ENCODE results near the gene TSPAN19. TPM values are rescaled to one million over a fixed set of nuclear protein-coding genes. Genes with fewer than 3 reads are reported as not detected.

TSPAN19 gene
- total RNA-seq (2021) (not detected in 2 replicates), Bru-seq, nascent RNA (percentile 18 among the genes with signal in this experiment), BruChase-seq, experiment 1, labeled RNA remaining after a 2-hour chase (percentile 11 among the genes with signal in this experiment), BruChase-seq, experiment 2, labeled RNA remaining after a 6-hour chase (percentile 16 among the genes with signal in this experiment)
- long read RNA-seq = 0 reads

- Histone ChIP-seq H3K27me3 (ENCODE audit: insufficient read depth, low read depth) (no peaks in the 10 kb centered on the region), H3K36me3 (ENCODE audit: low read depth) (no peaks in the 10 kb centered on the region), H3K4me1 (replicated peaks; ENCODE audit: insufficient read depth) (no peaks in the 10 kb centered on the region; the same call in 1 of the 2 replicates), H2AFZ (peak within 1 kb of the TSS; percentile 88), H3K27ac (no peak within 1 kb of the TSS), H3K79me2 (ENCODE audit: low read depth) (no peaks in the 10 kb centered on the region), H3K4me3 (peak within 1 kb of the TSS; percentile 60), H3K9me2 (ENCODE audit: insufficient read depth) (no peaks in the 10 kb centered on the region), H3K4me2 (peak within 1 kb of the TSS; percentile 85), H3K9me3 (ENCODE audit: insufficient read depth, low read depth) (no peaks in the 10 kb centered on the region), H4K20me1 (ENCODE audit: insufficient read depth) (no peaks in the 10 kb centered on the region), H3F3A (ENCODE audit: insufficient read depth, low read depth) (no peaks in the 10 kb centered on the region)
- POLR2A ChIA-PET (ENCODE audit: unreplicated experiment) = no interaction called here
- intact Hi-C loops (cut with micrococcal nuclease; ENCODE audit: unreplicated experiment) = no loop called here
- no TSS peak for BruUV-seq (replicated peaks)
- TF ChIP-seq CTCF (conservative IDR thresholded peaks at IDR 0.05) = no peak
- no peak for TF ChIP-seq EZH2 (IDR thresholded peaks at IDR 0.05; ENCODE audit: low read depth)
- DNase-seq = peak; percentile 68 to 69
- CTCF ChIA-PET = no interaction called here
Measured at GRCh38 chr12:85036234-85036707, at the start of gene TSPAN19, which contains the start of gene LRRIQ1. TSS of gene TSPAN19 (minus strand) at chr12:85036277. CDS start at chr12:85029946, 6,331 bp downstream. TSS of gene LRRIQ1 (plus strand) at chr12:85036351. CDS start at chr12:85038177, 1,826 bp downstream.

GRCh38 chr12:85085066-85085465 is 49.0 kb upstream of the TSPAN19 start:
- Histone ChIP-seq H3K27ac (no peak overlapping the region), H3K4me1 (replicated peaks; ENCODE audit: insufficient read depth) (no peaks in the 10 kb centered on the region), H3K36me3 (ENCODE audit: low read depth) (no peaks in the 10 kb centered on the region), H3F3A (ENCODE audit: insufficient read depth, low read depth) (no peaks in the 10 kb centered on the region), H3K9me2 (ENCODE audit: insufficient read depth) (no peaks in the 10 kb centered on the region; the same call in 1 of the 2 replicates), H3K4me3 (no peak overlapping the region), H3K27me3 (ENCODE audit: insufficient read depth, low read depth) (no peaks in the 10 kb centered on the region), H3K79me2 (ENCODE audit: low read depth) (no peaks in the 10 kb centered on the region), H2AFZ (peak overlapping the region; percentile 33; the same call in 1 of the 2 replicates), H4K20me1 (ENCODE audit: insufficient read depth) (no peaks in the 10 kb centered on the region), H3K9me3 (ENCODE audit: insufficient read depth, low read depth) (no peaks in the 10 kb centered on the region), H3K4me2 (no peak overlapping the region)
- BruUV-seq (replicated peaks) = no TSS peak
- TF ChIP-seq EZH2 (IDR thresholded peaks at IDR 0.05; ENCODE audit: low read depth) (no peak), CTCF (conservative IDR thresholded peaks at IDR 0.05) (no peak)
- no peak for DNase-seq
- CTCF ChIA-PET = no interaction called here
- intact Hi-C loops (cut with micrococcal nuclease; ENCODE audit: unreplicated experiment) = no loop called here
- POLR2A ChIA-PET (ENCODE audit: unreplicated experiment) = no interaction called here

- CTCF ChIA-PET = interaction anchor here (0.5 to 0.9 kb wide), 4 partner anchors 274 to 790 kb away, joined by 3 read pairs; no protein-coding TSS in a partner anchor
- H3F3A ChIP-seq (ENCODE audit: insufficient read depth, low read depth) = no peaks in the 10 kb centered on the region
- H3K4me2 ChIP-seq = peak overlapping the region; percentile 27; the same call in 1 of the 2 replicates
- peak; percentile 41 to 85 for DNase-seq
- no TSS peak for BruUV-seq (replicated peaks)
- TF ChIP-seq EZH2 (IDR thresholded peaks at IDR 0.05; ENCODE audit: low read depth) = no peak
- peak; percentile 64 for TF ChIP-seq CTCF (conservative IDR thresholded peaks at IDR 0.05)
- no peaks in the 10 kb centered on the region for H3K4me1 ChIP-seq (replicated peaks; ENCODE audit: insufficient read depth)
- POLR2A ChIA-PET (ENCODE audit: unreplicated experiment) = no interaction called here
- H3K27ac ChIP-seq = no peak overlapping the region
- H2AFZ ChIP-seq = no peak overlapping the region
- no peak overlapping the region for H3K4me3 ChIP-seq
- H3K9me2 ChIP-seq (ENCODE audit: insufficient read depth) = no peaks in the 10 kb centered on the region
- no peaks in the 10 kb centered on the region for H3K9me3 ChIP-seq (ENCODE audit: insufficient read depth, low read depth)
- intact Hi-C loops (cut with micrococcal nuclease; ENCODE audit: unreplicated experiment) = loop anchor here (1.0 to 10.0 kb wide), 6 partner anchors 228 to 845 kb away; partner anchors contain the start of gene NTS
- no peaks in the 10 kb centered on the region for H4K20me1 ChIP-seq (ENCODE audit: insufficient read depth)
- H3K36me3 ChIP-seq (ENCODE audit: low read depth) = no peaks in the 10 kb centered on the region
- H3K27me3 ChIP-seq (ENCODE audit: insufficient read depth, low read depth) = no peaks in the 10 kb centered on the region
- H3K79me2 ChIP-seq (ENCODE audit: low read depth) = no peaks in the 10 kb centered on the region
Measured at GRCh38 chr12:85076688-85077430, 40.8 kb upstream of the TSPAN19 start.

Measured in PC-9 (cell line).